GM10266 (cell line): ENCODE data around the gene PYURF.
A peak's percentile ranks its signal among the peaks of the same experiment; 100 is the strongest.

Source experiments
- DNase-seq: peaks from one replicate; pipeline ENCODE4 v3.0.0; 2012; ENCODE audit errors: extremely low spot score
- CTCF ChIP-seq: IDR thresholded peaks from 2 replicates; pipeline ENCODE4 v1.5.1; 2012; ENCODE audit warnings: mild to moderate bottlenecking, low read depth; ENCODE audit not compliant: control insufficient read depth, insufficient read depth; ENCODE audit errors: missing control alignments

Gene PYURF

GRCh38 chr4:88526221-88526815 lies 2.7 kb upstream of the PYURF start:
- DNase-seq = peak; percentile 27
- TF ChIP-seq CTCF = peak; percentile 29

GRCh38 chr4:88524171-88524570 lies 595 bp upstream of the PYURF start:
- no peak for DNase-seq
- no peak for TF ChIP-seq CTCF

GRCh38 chr4:88522702-88523324 lies 763 bp downstream of the PYURF start:
- DNase-seq = peak; percentile 38
- TF ChIP-seq CTCF = no peak

GRCh38 chr4:88518911-88519310 lies 4.7 kb downstream of the PYURF start:
- DNase-seq = no peak

DNA sequence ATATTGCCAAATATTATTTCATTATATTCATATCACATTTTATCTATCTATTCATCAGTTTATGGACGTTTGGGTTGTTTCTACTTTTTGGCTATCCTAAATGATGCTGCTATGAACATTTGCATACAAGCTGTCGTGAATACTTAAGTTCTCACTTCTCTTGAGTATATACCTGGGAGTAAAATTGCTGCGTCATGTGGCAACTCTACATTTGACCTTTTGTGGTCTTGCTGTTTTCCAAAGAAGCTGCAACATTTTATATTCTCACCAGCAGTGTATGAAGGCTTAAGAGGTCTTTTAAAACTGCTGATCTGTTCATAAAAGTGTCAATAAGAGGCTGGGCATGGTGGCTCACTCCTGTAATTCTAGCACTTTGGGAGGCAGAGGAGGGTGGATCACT lies 5.8 kb downstream of the PYURF start:
- DNase-seq = no peak
- TF ChIP-seq CTCF = no peak

More at GRCh38 chr4:88518911-88519310, 4.7 kb downstream of the PYURF start:
- no peak for TF ChIP-seq CTCF

- no peak for TF ChIP-seq CTCF
- no peak for DNase-seq
These were observed 6.8 kb downstream of the PYURF start for GRCh38 chr4:88516746-88517145.

DNA sequence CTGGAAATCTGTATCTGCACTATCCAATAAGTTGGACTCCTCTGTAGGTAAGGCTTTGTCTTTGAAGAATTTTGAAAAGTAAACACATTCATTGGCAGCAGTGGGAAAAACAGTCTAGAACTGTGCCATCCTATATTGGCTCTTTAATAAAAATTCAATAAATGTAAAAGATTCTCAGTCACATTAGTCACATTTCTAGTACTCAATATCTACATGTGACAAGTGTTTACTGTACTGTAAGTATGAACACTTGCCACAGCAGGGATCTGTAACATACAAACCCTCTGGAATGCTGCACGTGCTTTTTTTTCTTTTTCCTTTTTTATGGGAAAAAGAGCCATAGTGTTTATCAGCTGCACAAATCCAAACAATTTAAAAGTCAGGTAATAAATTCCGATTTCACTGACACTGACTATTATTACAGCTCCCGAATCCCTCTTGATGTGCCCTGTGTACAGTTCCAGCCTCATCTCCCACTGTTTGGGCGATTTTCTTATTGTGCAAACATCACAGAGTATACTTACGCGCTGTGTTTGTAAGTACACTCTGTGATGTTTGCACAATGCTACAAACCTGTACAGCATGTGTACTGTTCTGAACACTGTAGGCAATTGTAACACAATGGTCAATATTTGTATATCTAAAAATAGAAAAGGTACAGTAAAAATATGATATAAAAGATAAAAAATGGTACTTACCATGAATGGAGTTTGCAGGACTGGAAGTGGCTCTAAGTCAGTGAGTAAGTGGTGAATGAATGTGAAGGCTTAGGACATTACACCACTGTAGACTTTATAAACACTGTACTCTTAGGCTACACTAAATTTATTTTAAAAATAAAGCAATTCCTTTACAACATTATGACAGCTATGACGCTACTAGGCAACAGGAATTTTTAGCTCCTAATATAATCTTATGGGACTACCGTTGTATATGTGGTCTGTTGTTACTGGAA lies 8.7 kb downstream of the PYURF start:
- DNase-seq = no peak
- TF ChIP-seq CTCF = no peak
